Calu3 (cell line): ENCODE measurements around the gene NTRK2. TPM values are rescaled to one million over a fixed set of nuclear protein-coding genes. Genes with fewer than 3 reads are reported as not detected.

Experiments used
- BruUV-seq: library from RNA; stranded (reverse); fragments of 400-500 nt; replicated peaks from 2 replicates; lab custom pipeline; 2021; lab: Mats Ljungman, UMichigan
- CTCF ChIA-PET: fragments of 300-600 bp; sonication (Branson Sonifier 250); formaldehyde crosslinking; loops from one replicate; lab custom pipeline; 2022; ENCODE audit warnings: antibody characterized with exemption; lab: Charles Lee
- DNase-seq: peaks from one replicate; pipeline ENCODE4 v3.0.0; 2022
- H3K27ac Mint-ChIP-seq: one replicate; pipeline ENCODE4 v1.8.0; 2022; ENCODE audit warnings: mixed read lengths; ENCODE audit not compliant: unreplicated experiment
- H3K27me3 Mint-ChIP-seq: one replicate; pipeline ENCODE4 v1.8.0; 2022; ENCODE audit warnings: mixed read lengths; ENCODE audit not compliant: unreplicated experiment
- H3K36me3 Mint-ChIP-seq: one replicate; pipeline ENCODE4 v1.8.0; 2022; ENCODE audit warnings: mild to moderate bottlenecking, moderate library complexity, mixed read lengths; ENCODE audit not compliant: insufficient read depth, unreplicated experiment
- H3K4me1 Mint-ChIP-seq: one replicate; pipeline ENCODE4 v1.8.0; 2022; ENCODE audit warnings: mild to moderate bottlenecking, low read depth, mixed read lengths; ENCODE audit not compliant: unreplicated experiment
- H3K4me3 Mint-ChIP-seq: one replicate; pipeline ENCODE4 v1.8.0; 2022; ENCODE audit warnings: mild to moderate bottlenecking, low read depth, moderate library complexity, mixed read lengths; ENCODE audit not compliant: unreplicated experiment
- H3K9me3 Mint-ChIP-seq: one replicate; pipeline ENCODE4 v1.8.0; 2022; ENCODE audit warnings: low read depth, mixed read lengths; ENCODE audit not compliant: unreplicated experiment
- intact Hi-C: fragments of 100-400 bp; cut with micrococcal nuclease; formaldehyde crosslinking; loops from one replicate; pipeline ENCODE4 v1.10.0; 2022; ENCODE audit not compliant: unreplicated experiment
- total RNA-seq: library from RNA; stranded (reverse); gene quantifications from 2 replicates; pipeline ENCODE4 v1.2.3, GENCODE V29; 2022
- TF ChIP-seq, protein P1 (sequence below): fragments of 200-600 bp; IDR thresholded peaks from one replicate; pipeline ENCODE4 v1.8.0; 2022; ENCODE audit warnings: antibody characterized with exemption; ENCODE audit not compliant: unreplicated experiment

NTRK2 gene
- total RNA-seq, 1 experiment from 2014 or later = 2.1 TPM

DNA sequence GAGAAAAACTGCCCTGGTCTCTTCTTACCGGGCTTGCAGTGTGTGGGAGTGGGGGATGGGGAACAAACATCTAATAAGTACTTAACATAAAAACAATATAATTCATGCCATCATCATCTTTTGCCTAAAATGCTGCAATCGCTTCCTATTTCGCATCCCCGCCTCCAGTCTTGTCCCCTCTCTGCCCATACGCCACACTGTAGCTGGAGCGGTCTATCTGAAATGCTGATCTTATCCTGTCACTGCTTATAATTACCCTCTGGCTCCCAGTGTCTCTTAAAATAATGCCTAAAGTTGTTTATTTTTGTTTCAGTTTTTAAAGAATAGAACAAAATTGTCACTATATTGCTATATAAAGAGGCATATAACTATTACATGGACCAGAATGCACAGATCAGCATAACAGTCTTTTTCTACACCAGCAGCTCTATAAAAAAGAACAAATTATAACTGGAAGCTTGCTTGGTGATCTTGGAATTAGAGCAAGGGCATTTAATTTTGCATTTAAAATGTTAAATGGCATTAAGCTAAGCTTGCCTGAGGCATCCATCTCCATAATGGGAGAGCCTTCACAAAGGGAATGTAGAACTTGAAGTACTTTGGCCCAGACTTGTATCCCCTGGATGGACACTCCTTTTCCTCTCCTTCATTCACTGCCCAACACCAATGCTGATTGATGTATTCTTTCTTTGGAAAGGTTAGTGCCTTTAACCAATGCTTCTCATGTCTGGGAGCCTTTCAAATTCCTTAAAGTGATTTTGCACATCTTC lies 12.2 kb downstream of the NTRK2 start:
- H3K4me1 Mint-ChIP-seq = no peaks in the 10 kb centered on the region
- no peaks in the 10 kb centered on the region for H3K36me3 Mint-ChIP-seq
- no peaks in the 10 kb centered on the region for H3K27me3 Mint-ChIP-seq
- no peak overlapping the region for H3K4me3 Mint-ChIP-seq
- TF ChIP-seq, protein P1, sequence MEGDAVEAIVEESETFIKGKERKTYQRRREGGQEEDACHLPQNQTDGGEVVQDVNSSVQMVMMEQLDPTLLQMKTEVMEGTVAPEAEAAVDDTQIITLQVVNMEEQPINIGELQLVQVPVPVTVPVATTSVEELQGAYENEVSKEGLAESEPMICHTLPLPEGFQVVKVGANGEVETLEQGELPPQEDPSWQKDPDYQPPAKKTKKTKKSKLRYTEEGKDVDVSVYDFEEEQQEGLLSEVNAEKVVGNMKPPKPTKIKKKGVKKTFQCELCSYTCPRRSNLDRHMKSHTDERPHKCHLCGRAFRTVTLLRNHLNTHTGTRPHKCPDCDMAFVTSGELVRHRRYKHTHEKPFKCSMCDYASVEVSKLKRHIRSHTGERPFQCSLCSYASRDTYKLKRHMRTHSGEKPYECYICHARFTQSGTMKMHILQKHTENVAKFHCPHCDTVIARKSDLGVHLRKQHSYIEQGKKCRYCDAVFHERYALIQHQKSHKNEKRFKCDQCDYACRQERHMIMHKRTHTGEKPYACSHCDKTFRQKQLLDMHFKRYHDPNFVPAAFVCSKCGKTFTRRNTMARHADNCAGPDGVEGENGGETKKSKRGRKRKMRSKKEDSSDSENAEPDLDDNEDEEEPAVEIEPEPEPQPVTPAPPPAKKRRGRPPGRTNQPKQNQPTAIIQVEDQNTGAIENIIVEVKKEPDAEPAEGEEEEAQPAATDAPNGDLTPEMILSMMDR = no peak
- DNase-seq = no peak
- H3K27ac Mint-ChIP-seq = no peak overlapping the region
- intact Hi-C loops = no loop called here
- BruUV-seq = no TSS peak
- H3K9me3 Mint-ChIP-seq = no peaks in the 10 kb centered on the region
- CTCF ChIA-PET = no interaction called here

DNA sequence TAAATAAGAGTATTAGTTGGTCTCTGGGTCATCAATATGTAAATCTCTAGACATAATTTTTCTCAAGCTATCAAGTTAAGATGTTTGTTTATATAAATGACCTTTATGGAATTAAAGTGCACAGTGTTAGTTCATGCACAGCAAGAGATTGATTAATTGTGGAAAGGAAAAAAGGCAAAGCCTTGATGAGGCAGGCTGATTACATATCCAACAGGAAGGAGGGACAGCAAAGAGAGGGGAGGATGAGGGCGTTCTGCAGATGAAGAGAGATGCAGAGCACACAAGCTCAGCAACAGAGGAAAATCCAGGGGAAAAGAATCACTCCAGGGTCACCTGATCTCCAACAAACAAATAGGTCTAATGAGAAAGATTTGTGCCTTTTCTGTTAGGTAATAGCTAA lies 16.5 kb downstream of the NTRK2 start:
- TF ChIP-seq, protein P1 = no peak
- Mint-ChIP-seq H3K36me3 (no peaks in the 10 kb centered on the region), H3K27ac (no peak overlapping the region), H3K4me3 (no peak overlapping the region), H3K27me3 (no peaks in the 10 kb centered on the region), H3K9me3 (peaks cover 2% of the 10 kb centered on the region), H3K4me1 (no peaks in the 10 kb centered on the region)
- DNase-seq = no peak
- BruUV-seq = no TSS peak
- CTCF ChIA-PET = no interaction called here
- intact Hi-C loops = no loop called here

DNA sequence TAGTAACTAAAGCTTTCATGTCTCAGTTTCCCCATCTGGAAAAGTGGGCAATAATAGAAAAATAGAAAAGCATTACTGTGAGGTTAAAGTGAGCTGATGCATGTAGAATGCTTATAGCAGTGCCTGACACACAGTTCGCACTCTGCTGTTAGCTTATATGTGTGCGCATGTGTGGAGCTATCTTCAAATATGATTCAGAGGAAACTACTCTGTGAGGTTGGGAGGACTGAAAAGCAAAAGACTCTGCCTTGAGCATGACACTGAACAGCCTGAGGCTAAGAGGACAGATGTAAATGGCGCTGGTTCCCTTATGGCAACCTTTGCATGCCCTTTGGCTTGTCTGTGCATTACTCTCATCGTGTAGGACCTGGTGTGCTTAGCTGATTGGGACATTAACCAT lies 19.4 kb downstream of the NTRK2 start:
- Mint-ChIP-seq H3K36me3 (no peaks in the 10 kb centered on the region), H3K4me3 (no peak overlapping the region), H3K27ac (no peak overlapping the region), H3K4me1 (no peaks in the 10 kb centered on the region), H3K27me3 (no peaks in the 10 kb centered on the region), H3K9me3 (peaks cover 2% of the 10 kb centered on the region)
- DNase-seq = no peak
- BruUV-seq = no TSS peak
- intact Hi-C loops = no loop called here
- CTCF ChIA-PET = no interaction called here
- TF ChIP-seq, protein P1 = no peak

DNA sequence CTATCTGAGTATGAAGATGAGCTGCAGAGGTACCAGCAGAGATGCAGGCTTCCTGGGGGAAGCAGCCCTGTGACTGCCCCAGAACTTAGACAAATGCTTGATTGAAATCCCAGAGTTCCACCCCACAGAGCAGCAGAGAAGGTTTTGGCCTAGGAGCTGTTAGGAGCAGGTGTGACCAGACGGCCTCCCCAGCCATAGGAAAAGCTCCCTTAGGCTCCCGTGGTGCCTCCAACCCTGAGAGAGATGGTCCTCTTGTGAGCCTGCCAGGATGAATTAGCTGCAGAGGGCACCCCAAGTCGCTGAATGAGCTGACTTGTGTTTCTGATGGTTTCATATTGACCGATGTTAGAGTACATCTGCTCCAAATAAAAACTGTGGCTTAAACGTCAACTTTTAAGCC lies 22.1 kb downstream of the NTRK2 start:
- Mint-ChIP-seq H3K4me3 (no peak overlapping the region), H3K36me3 (no peaks in the 10 kb centered on the region), H3K27ac (no peak overlapping the region), H3K27me3 (no peaks in the 10 kb centered on the region), H3K9me3 (peaks cover 2% of the 10 kb centered on the region), H3K4me1 (no peaks in the 10 kb centered on the region)
- intact Hi-C loops = no loop called here
- TF ChIP-seq, protein P1 = no peak
- BruUV-seq = no TSS peak
- DNase-seq = no peak
- CTCF ChIA-PET = no interaction called here
